ENCODE data around the gene GAB4.

GAB4 gene

GRCh38 chr22:16989915-16990314 lies 18.1 kb downstream of the GAB4 start:
- DNase-seq = no peak

DNA sequence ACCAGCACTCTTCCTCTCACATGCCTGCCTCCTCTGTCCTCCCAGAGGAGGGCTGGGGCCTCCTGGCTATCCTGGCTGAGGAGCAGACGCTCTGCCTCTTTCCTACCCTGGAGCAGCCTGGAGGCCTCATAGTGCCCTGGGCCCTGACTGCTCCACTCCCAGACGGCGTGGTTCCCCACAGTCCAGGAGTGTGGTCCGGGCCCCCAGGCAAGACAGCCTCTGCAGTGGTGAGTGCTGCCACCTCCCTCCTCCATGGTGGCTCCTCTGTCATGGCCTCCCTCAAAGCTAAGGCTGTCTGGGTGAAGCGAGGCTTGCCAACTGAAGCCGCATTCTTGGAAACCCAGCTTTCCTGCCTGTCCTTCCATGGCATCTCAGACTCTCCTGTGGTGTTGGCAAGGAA lies 19.8 kb downstream of the GAB4 start:
- no peak for DNase-seq

DNA sequence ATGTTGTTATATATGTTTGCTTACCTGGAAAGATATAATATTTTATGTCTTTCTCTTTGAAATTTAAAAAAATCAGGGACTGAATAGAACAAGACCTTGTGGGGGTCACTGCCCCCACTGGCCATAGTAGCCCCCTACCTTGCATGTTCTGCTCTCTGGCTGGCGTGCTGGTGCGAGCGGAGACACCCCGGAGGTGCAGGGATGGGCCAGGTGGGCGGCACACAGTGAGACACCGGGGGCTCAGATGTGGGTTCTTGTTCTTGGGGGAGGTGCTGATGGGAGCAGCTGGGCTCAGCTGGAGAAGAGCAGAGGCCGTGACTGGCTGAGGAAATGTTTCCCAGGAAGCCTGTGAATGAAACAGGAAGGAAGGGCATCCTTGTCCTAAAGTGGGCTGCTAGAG lies 20.2 kb downstream of the GAB4 start:
- no peak for DNase-seq

DNA sequence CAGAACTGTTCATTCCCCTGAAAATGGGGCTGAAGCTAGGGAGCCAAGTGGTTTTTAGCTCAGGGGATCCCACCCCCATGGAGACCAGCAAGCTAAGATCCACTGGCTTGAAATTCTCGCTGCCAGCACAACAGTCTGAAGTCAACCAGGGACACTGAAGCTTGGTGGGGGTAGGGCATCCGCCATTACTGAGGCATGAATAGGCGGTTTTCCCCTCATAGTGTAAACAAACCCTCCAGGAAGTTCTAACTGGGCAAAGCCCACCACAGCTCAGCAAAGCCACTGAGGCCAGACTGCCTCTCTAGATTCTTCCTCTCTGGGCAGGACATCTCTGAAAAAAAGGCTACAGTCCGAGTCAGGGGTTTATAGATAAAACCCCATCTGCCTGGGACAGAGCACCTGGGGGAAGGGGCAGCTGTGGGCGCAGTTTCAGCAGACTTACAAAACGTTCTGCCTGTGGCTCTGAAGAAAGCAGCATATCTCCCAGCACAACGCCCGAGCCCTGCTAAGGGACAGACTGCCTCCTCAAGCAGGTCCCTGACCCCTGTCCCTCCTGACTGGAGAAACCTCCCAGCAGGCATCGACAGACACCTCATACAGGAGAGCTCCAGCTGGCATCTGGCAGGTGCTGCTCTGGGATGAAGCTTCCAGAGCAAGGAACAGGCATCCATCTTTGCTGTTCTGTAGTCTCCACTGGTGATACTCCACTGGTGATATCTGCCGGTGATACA lies 32.7 kb downstream of the GAB4 start:
- no peak for DNase-seq

GRCh38 chr22:16974298-16975084 lies 33.5 kb downstream of the GAB4 start:
- no peak for DNase-seq

DNA sequence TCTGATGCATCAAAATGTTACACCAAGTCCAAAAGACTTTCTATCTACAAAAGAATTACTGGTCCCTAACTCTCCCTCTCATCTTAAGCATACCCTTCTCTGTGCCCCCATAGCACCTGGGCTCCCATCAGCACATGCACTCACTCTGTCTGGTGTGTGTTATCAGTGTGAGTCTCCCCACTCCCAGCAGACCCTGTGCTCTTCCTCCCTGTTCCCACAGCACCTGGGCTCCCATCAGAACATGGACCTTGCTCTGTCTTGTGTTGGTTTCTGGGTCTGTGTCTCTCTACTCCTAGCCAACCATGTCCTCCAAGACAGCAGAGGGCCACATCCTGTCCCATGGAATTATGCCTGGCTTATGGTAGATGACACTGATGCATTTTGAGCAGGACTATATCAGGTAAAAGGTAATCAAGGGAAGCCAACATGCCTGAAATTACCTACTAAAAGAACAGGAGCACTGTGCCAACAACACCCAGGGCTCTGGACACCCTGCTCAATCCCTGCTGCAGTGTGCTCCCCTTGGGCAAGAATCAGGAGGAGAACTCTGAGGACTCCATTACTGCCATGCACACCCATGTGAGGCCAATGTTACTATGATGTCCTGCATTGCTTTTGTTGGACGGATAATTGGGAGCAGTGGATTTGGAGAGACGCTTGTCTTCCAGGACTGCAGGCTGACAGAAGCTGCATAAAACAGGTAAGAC lies 34.3 kb downstream of the GAB4 start:
- no peak for DNase-seq

DNA sequence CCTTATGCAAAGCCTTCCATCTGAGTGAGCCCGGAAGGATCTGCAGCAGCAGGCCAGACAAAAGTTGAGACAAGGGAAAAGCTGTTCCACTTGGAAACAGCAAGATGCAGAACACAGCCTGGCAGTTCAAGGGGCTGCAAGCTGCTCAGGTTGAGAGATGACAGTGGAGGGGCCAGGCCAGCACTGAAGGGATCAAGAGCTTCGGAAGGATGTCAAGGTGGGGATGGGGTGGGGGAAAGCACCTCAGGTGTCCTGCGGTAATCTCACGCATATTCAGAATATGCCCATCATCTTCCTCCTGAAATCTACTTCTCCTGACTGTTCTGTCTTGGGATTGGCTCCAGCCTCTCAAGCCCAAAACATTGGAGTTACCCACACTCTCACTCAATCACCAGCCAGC lies 35.7 kb downstream of the GAB4 start:
- DNase-seq = no peak

DNA sequence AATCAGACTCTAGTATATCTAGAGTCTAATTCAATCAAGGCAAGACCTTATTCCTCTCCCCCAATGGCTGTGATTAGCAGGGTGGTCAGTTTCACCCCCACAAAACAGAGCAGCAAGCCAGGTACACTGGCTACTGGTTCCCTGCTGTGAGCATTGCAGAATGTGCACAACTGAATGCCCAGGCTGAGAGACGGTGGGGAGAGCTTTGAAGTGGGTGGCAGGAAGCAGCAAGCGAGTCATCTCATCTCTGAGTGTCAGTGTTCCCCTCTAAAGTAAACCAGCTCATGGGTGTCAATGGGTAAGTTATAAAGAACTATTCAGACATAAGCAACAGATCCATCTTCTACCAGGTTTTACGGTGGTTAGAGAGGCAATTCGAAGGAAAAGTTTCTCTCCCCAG lies 37.6 kb downstream of the GAB4 start:
- DNase-seq = no peak

- no peak for DNase-seq
Observed at GRCh38 chr22:16969508-16970327, 38.3 kb downstream of the GAB4 start.

GRCh38 chr22:16968218-16968595 lies 39.8 kb downstream of the GAB4 start:
- DNase-seq = no peak

DNA sequence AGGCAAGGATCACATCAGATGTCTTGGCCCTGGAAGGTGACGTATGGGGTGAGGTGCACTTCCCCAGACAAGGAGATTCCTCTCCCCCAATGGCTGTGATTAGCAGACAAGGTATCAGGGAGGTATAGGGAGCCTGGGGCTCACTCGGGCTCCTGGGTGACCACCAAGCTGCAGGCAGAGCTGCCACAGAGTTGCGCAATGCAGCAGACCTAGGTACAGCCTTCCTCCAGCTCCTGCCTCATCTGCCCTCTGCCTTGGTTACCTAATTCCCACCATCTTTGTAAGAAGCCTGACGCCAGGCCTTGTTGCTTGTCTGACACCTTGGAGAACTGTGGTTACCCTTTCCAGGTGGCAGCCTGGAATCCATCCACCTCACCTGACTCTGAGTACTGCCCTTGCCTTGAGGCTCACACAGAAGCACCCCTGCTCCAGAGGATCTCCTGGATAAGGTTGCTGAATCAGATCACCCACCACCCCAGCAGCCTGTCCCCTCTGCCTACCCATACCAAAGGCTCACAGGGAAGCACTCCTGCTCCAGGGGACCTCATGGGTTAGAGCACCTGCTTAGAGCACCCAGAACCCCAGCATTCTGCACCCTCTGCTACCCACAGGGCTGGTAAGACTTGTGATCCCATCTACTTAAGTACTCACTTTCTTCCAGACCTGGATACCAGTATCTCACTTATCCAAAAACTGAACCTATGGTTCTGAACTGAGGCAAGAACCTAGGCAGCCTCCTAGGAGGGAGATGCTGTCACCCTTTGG lies 40.4 kb downstream of the GAB4 start:
- DNase-seq = no peak

- no peak for DNase-seq
Observed at GRCh38 chr22:16966251-16966650, 41.8 kb downstream of the GAB4 start.

GRCh38 chr22:16965560-16965959 lies 42.5 kb downstream of the GAB4 start:
- no peak for DNase-seq

DNA sequence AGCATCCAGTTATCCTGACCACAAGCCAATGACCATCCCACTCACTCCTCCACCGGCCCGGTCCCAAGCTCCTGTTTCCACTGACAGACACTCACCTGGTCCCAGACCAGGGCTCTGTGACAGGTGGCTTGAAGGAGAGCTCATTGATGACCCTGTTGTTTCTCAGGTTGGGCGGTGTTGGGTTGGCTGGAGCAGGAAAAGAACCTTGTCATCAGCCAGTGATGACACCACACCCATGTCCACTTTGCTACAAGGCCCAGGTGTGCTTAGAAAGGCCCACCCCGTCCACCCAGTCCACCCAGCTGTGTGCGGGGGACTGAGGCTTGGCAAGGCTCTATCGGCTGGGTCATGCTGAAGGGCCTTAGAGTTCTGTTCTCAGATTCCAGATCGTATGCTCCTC lies 42.9 kb downstream of the GAB4 start:
- DNase-seq = no peak

GRCh38 chr22:16964366-16964765 lies 43.7 kb downstream of the GAB4 start:
- no peak for DNase-seq

DNA sequence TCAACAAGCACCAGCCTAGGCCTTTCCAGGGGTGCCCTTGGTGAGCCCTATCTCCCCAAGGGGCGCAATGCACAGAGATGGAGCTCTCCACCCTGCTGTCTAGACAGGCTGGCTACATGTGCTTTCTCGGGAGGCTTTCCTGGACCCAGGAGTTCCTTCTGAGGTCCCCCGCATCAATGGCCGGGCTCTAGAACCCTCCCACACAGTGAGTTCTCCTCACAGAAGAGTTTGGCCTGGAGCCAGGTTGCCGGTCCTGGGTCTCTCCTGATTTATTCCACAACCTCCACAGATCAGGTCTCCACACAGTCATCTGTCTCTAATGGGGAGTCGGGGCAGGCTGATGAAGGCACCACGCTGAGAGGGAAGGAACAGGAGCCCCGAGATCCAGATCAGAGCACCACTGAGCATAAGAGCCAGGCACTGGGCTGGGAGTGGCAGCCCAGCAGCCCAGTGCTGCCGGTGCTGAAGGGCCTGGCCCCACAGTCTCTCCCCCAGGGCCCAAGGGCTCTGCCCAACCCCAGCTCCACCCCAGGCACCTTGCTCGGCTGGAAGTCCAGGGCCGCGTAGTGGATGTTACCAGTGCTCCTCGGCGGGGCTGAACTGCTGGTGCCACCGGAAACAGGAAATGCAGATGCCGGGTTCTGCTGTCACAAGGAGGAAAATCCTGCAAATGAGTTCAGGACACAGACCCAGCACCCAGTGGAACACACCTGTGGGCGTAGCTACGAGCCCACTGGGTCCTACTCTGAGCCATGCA lies 44.7 kb downstream of the GAB4 start:
- DNase-seq = no peak

DNA sequence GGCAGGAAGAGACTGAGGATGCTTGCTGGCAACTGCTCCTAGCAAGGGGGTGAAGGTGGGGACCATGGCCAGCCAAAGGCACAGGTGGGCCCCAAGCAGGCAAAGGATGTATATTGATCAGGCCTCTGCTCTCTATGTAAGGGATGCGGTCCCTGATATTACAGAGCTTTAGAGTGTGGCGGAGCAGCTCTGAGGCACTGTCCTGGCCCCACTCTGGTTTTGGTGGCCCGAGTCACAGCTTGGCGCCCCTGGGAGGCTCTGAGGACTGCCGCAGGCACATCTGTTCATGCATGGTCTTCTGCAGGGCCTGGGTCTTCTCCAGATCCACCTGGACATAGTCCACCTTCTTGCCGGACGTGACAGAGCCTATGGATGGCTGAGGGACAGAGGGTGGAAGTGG lies 45.5 kb downstream of the GAB4 start:
- no peak for DNase-seq

- DNase-seq = no peak
Observed at GRCh38 chr22:16961477-16962186, 46.4 kb downstream of the GAB4 start.

DNA sequence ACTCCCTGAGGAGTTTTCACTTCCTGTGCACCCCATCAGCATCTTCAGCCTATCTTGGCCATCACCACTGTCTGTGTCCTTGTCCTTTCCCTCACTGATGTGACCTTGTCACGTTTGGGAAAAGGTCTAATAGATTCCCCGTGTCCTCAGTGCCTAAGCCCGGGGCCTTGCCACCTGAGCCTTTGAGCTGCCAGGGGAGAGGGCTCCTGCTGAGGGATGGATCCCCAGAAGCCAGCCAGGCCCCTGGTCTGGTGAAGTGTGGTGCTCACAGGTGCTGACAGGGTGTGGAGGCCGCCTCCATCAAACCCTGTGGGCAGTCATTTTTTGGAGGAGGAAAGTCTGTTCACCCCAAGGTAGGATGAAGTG lies 47.2 kb downstream of the GAB4 start:
- DNase-seq = no peak
